Glomerular endothelial cell (primary cell): ENCODE measurements around the gene CXorf65. TPM values are rescaled to one million over a fixed set of nuclear protein-coding genes. Genes with fewer than 3 reads are reported as not detected.

Source experiments
- DNase-seq: peaks from one replicate; pipeline ENCODE4 v3.0.0-alpha.2; 2011; ENCODE audit warnings: low read depth, low spot score; ENCODE audit errors: extremely low read depth
- total RNA-seq: library from RNA; depleted of rRNA; stranded (reverse); fragments of >200 nt; gene quantifications from 2 replicates; pipeline ENCODE4 v1.2.3, GENCODE V29; 2015

CXorf65 gene
- total RNA-seq, result not detected in 2 replicates

GRCh38 chrX:71106427-71106826, at the start of gene CXorf65:
Gene CXorf65, minus strand, starts transcription at chrX:71106740. Its CDS starts 184 bp downstream, at chrX:71106556.
- no peak for DNase-seq

DNA sequence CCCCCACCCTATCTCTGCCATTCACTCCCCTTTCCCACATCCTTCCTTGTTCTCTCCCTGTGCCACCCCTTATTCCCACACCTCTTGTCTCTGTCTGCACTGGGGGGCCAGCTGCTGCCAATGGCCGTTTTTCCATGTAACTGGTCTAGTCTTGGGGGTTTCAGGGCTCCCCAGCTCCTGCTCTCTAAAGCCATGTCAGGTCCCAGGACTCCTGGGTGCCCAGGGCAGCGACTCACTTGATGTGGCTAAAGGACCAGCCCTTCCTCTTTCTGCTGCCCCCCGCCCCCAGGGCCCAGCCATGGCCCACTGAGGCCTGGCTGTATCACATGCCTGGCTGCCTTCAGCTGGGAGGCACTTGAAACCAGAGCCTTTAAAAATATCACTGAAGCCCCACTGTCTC, 48.1 kb upstream of the CXorf65 start:
- no peak for DNase-seq

GRCh38 chrX:71154196-71154595, 47.7 kb upstream of the CXorf65 start:
- no peak for DNase-seq

- no peak for DNase-seq
Measured at GRCh38 chrX:71151366-71151765, 44.8 kb upstream of the CXorf65 start.

DNA sequence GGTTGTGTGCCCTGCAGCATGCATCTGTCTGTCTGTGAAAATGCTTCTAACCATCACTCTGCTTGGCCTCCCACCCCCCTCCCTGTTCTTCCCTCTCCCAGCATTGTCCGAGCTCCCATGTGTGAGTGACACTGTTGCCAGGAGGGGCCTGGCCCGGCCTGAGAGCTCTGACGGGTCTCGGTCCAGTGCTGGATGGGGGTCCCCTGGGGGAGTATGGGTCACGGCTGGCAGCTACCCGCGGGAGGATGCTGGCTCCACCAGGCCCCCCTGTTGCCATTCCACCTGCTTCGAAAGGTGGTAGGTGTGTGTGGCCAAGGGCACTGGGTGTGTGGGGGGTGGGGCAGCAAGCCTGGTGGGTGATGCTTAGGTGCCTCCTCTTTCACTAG, 41.7 kb upstream of the CXorf65 start:
- no peak for DNase-seq

DNA sequence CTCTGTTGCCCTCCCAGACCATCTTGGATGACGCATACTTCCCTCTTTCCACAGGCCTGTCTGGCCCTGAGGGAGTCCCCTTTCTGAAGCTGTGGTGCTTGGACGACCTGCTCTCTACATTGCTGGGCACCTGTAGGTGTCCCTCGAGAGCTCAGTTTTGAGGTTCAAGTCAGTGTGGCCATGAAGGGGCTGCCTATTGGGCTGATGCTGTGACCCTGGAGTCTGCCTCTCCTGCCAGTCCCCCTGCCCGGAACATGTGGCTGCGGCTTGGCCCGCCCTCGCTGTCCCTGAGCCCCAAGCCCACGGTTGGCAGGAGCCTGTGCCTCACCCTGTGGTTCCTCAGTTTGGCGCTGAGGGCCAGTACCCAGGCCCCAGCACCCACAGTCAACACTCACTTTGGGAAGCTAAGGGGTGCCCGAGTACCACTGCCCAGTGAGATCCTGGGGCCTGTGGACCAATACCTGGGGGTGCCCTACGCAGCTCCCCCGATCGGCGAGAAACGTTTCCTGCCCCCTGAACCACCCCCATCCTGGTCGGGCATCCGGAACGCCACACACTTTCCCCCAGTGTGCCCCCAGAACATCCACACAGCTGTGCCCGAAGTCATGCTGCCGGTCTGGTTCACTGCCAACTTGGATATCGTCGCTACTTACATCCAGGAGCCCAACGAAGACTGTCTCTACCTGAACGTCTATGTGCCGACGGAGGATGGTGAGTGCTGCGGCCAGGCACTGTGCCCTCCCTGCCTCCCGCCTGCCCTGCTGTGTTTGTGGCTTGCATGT, 41.1 kb upstream of the CXorf65 start:
- no peak for DNase-seq

DNA sequence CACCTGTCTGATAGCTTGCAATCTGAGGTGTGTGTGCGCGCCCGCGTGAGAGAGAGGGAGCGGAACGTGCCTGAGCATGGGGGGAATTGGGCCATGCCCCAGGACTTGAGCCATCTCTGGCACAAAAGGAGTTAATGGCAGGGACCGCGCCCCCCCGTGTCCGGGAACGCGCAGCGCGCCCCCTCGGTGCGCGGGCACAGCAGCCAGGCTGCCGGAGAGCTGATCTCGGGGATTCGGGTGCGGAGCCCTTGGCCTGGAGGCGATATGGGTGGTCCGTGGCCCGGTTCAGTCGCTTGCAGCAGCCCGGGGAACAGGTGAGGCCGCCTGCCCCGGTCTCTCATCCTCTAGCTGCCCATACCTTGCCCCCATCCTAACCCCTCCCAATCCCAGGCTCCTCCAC, 38.1 kb upstream of the CXorf65 start, which contains the start of gene NLGN3:
TSS of gene NLGN3 (plus strand) at position 191 of the 400 bp plus-strand sequence. CDS start 2,909 bp downstream, outside the sequence.
- DNase-seq, result no peak

- no peak for DNase-seq
Measured at GRCh38 chrX:71143508-71143907, 37.0 kb upstream of the CXorf65 start.

- no peak for DNase-seq
Measured at GRCh38 chrX:71140440-71140839, 33.9 kb upstream of the CXorf65 start.

GRCh38 chrX:71131510-71131909, 25.0 kb upstream of the CXorf65 start:
- no peak for DNase-seq

DNA sequence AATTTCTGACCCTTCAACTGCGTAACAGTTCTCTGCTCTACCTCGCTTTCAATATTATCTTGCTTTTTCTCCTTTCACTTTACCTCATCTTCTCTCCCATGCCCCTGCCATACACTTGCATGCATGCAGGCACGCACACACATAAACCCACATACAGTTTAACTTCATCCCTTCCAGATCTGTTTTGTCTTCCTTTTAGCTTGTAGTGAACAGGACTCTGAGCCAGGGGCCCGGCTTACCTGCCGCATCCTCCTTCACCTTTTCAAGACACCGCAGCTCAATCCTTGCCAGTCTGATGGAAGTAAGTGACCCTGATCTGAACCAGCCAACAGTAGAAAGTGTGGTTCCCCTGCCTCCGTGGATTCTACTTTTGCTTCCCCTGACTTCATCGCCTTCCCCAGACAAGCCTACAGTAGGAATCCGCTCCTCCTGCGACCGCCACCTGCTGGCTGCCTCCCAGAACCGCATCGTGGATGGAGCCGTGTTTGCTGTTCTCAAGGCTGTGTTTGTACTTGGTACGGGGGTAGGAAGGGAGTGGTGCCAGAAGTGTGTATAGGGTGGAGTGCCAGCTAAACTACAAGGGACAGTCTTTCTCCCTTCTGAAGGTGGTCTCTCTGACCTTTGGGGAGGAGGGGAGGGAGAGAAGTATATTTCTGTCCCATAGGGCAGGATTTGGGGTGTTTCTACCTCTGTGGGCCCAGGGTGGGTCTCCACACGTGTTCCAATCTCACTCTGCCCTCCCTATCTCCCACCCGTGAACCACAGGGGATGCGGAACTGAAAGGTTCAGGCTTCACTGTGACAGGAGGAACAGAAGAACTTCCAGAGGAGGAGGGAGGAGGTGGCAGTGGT, 22.6 kb upstream of the CXorf65 start:
- DNase-seq, result no peak

GRCh38 chrX:71128166-71128833, 21.8 kb upstream of the CXorf65 start:
- no peak for DNase-seq

GRCh38 chrX:71118985-71119535, 12.5 kb upstream of the CXorf65 start:
- no peak for DNase-seq

DNA sequence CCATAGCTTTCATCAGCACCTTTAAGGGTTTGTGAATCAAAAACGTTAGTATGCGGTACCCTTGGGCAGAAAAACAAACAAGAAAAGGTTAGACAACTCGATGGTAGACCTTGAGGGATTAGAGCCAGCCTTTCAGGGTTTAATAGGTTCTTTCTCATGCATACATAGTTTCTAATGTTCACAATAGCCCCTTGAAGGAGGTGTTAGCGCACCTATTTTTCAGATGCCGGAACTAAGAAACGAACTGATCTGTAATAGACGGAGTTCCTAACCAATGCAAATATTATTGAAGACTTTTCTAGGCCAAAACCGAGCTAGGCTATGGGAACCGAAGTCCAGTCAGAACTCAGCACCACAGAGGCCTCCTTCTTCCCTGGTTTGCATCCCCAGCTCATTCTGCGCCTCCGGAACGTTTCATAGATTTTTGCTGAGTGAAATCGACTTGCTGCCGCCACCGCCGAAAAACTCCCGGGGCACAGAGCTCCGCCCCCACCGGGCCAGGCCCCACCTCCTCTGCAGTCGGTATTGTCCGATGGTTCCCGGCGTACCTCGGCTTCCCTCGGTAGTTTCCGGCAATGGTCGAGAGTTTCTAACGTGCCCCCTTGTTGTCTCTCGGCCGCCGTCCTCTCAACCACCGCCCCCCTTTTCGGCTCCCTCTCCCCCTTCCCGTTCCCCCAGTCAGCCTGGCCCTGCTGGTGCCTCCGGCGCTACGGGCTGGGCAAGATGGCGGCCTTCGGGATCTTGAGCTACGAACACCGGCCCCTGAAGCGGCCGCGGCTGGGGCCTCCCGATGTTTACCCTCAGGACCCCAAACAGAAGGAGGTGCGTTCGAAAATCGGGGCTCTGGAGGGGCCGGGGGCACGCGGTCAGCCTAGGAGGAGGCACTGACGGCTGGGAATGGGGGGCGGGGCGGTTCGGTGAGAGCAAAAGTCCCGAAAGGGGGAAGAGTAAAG, 11.8 kb upstream of the CXorf65 start, which contains the start of gene MED12:
TSS of gene MED12 (plus strand) at position 565 of the 953 bp plus-strand sequence. CDS start at position 724, 159 bp downstream.
- DNase-seq, result no peak

GRCh38 chrX:71117358-71117757, 10.8 kb upstream of the CXorf65 start:
- no peak for DNase-seq

GRCh38 chrX:71111921-71112431, 5.4 kb upstream of the CXorf65 start:
- no peak for DNase-seq

- DNase-seq, result no peak
Measured at GRCh38 chrX:71111141-71111843, 4.8 kb upstream of the CXorf65 start, which contains the start of gene IL2RG. Gene IL2RG, minus strand, starts transcription at chrX:71111577. Its CDS starts 38 bp downstream, at chrX:71111539.

DNA sequence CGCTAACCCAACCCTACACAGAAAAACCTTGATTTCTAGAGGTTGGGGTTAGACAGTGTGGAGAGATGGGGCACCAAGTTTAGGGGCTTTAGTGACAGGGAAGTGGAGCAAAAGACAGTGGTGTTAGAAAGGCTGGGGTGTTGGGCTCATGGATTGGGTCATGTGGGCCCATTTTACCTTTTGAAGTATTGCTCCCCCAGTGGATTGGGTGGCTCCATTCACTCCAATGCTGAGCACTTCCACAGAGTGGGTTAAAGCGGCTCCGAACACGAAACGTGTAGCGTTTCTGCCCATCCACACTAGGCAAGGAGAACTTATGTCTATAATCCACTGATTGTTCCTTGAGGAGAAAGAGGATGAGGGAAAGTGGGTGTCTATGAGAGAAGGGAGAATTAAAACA, 2.5 kb upstream of the CXorf65 start:
- no peak for DNase-seq
